ENCODE data around the gene MTERF4. TPM values are rescaled to one million over a fixed set of nuclear protein-coding genes. Genes with fewer than 3 reads are reported as not detected.

Gene MTERF4
- total and polyA plus RNA-seq, 8 donors = 3.2 to 85.7 (median 29.2) TPM

- peak in 1 of 2 donors; percentile 0 for DNase-seq
- Histone ChIP-seq H3K9me3 (peaks cover 0 to 10% (median 3%) of the 10 kb centered on the region in 4 donors), H3K4me3 (no peak overlapping the region), H3K27ac (no peak overlapping the region), H3K4me1 (no peaks in the 10 kb centered on the region), H3K36me3 (peaks cover 0 to 60% (median 50%) of the 10 kb centered on the region in 4 donors), H3K27me3 (no peaks in the 10 kb centered on the region)
- TF ChIP-seq POLR2A (IDR thresholded peaks at IDR 0.05) (no peak), CTCF (IDR thresholded peaks at IDR 0.05) (no peak), POLR2AphosphoS5 (IDR thresholded peaks at IDR 0.05) (no peak), EP300 (IDR thresholded peaks at IDR 0.05) (no peak)
- intact Hi-C loops (cut with DNase I; ENCODE audit: low total_unique reads) = no loop called here
- WGBS, 5 donors = 90 to 95% (median 93%) methylated on average over 28 to 30 of the region's 30 CpGs
These were observed 53.7 kb downstream of the MTERF4 start for GRCh38 chr2:241048149-241048948.

DNA sequence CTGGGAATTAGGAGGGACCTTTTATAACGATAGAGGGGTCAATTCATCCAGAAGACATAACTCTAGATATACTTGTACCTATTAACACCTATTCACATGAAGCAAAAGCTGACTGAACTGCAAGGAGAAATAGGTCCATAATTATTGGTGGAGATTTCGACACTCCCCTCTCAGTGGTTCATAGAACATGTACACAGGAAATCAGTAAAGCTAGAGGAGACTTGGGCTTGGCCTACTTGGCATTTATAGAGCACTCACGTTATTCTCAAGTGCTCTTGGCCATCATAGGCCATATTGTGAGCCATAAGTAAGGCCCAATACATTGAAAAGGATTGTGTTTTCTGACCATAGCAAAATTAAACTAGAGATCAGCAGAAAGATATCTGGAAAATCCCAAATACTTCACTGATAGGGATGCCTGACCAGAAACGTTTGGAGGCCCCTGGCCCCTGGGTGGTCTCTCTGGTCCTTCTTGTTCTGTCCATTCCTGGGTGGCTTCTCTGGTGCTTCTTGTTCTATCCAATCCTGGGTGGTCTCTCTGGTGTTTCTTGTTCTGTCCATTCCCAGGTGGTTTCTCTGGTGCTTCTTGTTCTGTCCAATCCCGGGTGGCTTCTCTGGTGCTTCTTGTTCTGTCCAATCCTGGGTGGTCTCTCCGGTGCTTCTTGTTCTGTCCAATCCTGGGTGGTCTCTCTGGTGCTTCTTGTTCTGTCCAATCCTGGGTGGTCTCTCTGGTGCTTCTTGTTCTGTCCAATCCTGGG is 54.7 kb downstream of the MTERF4 start:
- Histone ChIP-seq H3K36me3 (peaks cover 0 to 58% (median 42%) of the 10 kb centered on the region in 4 donors), H3K4me3 (no peak overlapping the region), H3K27me3 (no peaks in the 10 kb centered on the region), H3K27ac (no peak overlapping the region), H3K4me1 (no peaks in the 10 kb centered on the region), H3K9me3 (peaks cover 0 to 10% (median 3%) of the 10 kb centered on the region in 4 donors)
- 75 to 81% (median 76%) methylated on average over 6 of the region's 6 CpGs for WGBS, 5 donors
- TF ChIP-seq POLR2AphosphoS5 (IDR thresholded peaks at IDR 0.05) = no peak
- TF ChIP-seq CTCF (IDR thresholded peaks at IDR 0.05) = no peak
- TF ChIP-seq POLR2A (IDR thresholded peaks at IDR 0.05) = no peak
- TF ChIP-seq EP300 (IDR thresholded peaks at IDR 0.05) = no peak
- intact Hi-C loops (cut with DNase I; ENCODE audit: low total_unique reads) = no loop called here
- no peak for DNase-seq

Small RNAs within 50 kb of the gene (small RNA-seq; reads per million reads assigned to genes)
- 0 reads per million in 4 donors for gene AC005237.2

Other genes with a start within 250 kb of the MTERF4 start
- gene AGXT, start 233.5 kb downstream of the MTERF4 start, total RNA-seq = not detected
- gene AGXT, start 233.5 kb downstream of the MTERF4 start, polyA plus RNA-seq = not detected
- gene MAB21L4, start 206.1 kb downstream of the MTERF4 start, total RNA-seq = 1 to 10 TPM in 1 of 5 donors, under 1 TPM in 2, not detected in 2; 0.45 to 4.9 (median 0.55) TPM
- 10 to 100 TPM in 1 of 3 donors, 1 to 10 TPM in 2; 6.0 to 48.9 (median 9.1) TPM for gene MAB21L4, start 206.1 kb downstream of the MTERF4 start, polyA plus RNA-seq
- gene CROCC2, start 196.0 kb downstream of the MTERF4 start, total RNA-seq = 1 to 10 TPM in 1 of 5 donors, not detected in 4; 4.9 TPM
- gene CROCC2, start 196.0 kb downstream of the MTERF4 start, polyA plus RNA-seq = under 1 TPM in 1 of 3 donors, not detected in 2; 0.03 TPM
- 100 to 1,000 TPM in 1 of 5 donors, 10 to 100 TPM in 4; 11.4 to 106 (median 22.7) TPM for gene SNED1, start 103.7 kb downstream of the MTERF4 start, total RNA-seq
- 1 to 10 TPM; 2.0 to 2.7 (median 2.3) TPM for gene SNED1, start 103.7 kb downstream of the MTERF4 start, polyA plus RNA-seq
- gene PASK, start 47.2 kb upstream of the MTERF4 start, total RNA-seq = 10 to 100 TPM in 3 of 5 donors, 1 to 10 TPM in 1, under 1 TPM in 1; 0.58 to 56.7 (median 10.5) TPM
- 1 to 10 TPM; 1.3 to 6.5 (median 4.0) TPM for gene PASK, start 47.2 kb upstream of the MTERF4 start, polyA plus RNA-seq
- gene PPP1R7, start 48.2 kb upstream of the MTERF4 start, total RNA-seq = 100 to 1,000 TPM in 1 of 5 donors, 10 to 100 TPM in 4; 22.8 to 126 (median 40.9) TPM
- gene PPP1R7, start 48.2 kb upstream of the MTERF4 start, polyA plus RNA-seq = 10 to 100 TPM; 61.2 to 99.4 (median 61.4) TPM
- 100 to 1,000 TPM in 1 of 5 donors, 10 to 100 TPM in 2, 1 to 10 TPM in 2; 4.6 to 138 (median 61.3) TPM for gene ANO7, start 86.4 kb upstream of the MTERF4 start, total RNA-seq
- gene ANO7, start 86.4 kb upstream of the MTERF4 start, polyA plus RNA-seq = 1 to 10 TPM in 2 of 3 donors, under 1 TPM in 1; 0.48 to 2.0 (median 2.0) TPM
- 100 to 1,000 TPM; 350 to 752 (median 530) TPM for gene HDLBP, start 213.4 kb upstream of the MTERF4 start, total RNA-seq
- 100 to 1,000 TPM; 171 to 207 (median 173) TPM for gene HDLBP, start 213.4 kb upstream of the MTERF4 start, polyA plus RNA-seq
- 100 to 1,000 TPM in 4 of 5 donors, 10 to 100 TPM in 1; 88.7 to 603 (median 272) TPM for gene SEPTIN2, start 213.6 kb upstream of the MTERF4 start, total RNA-seq
- gene SEPTIN2, start 213.6 kb upstream of the MTERF4 start, polyA plus RNA-seq = 100 to 1,000 TPM; 104 to 169 (median 164) TPM